Activated CD4-positive, alpha-beta T cell treated with anti-CD3 and anti-CD28 coated beads, Interleukin-10, Interleukin-2, amounts not matched to agents 100 ng/mL and 50 ng/mL, durations not matched to agents 16 hours and 8 hours (primary cell): ENCODE data around the gene PHF21B.

Experiments used
- DNase-seq: peaks from one replicate; pipeline ENCODE4 v3.0.0-alpha.2; 2020

The PHF21B gene

DNA sequence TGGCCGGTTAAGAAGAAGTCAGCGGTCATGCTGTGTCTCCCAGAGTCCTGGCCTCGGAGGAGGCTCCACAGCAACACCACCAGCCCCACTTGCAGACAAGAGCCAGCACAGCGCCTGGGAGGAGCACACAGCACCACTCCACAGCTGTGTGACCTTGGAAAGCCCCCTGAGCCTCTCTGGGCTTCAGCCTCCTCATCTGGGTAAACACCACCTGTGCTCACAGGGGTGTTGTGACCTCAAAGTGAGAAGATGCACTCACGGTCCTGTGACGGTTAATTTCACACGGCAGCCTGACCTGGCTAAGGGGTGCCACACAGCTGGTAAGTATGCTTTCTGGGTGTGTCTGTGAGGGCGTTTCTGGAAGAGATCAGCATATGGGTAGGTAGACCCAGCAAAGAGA is 54.7 kb downstream of the PHF21B start:
- no peak for DNase-seq

- DNase-seq, result no peak
Measured at GRCh38 chr22:44954149-44954548, 55.7 kb downstream of the PHF21B start.

- DNase-seq, result no peak
Measured at GRCh38 chr22:44952863-44953746, 56.7 kb downstream of the PHF21B start.

DNA sequence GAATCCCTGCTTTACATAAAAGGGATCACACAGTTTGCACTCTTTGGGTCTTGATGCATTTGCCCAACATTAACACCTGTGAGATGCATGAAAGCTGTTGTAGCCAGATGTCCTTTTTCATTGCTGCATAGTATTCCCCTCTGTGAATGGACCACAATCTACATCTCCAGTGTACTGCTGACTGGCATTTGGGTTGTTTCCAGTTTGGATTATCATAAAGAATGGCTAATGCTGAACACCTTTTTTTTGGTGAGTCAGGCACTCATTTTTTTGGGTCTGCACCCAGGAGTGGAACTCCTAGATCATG is 58.3 kb downstream of the PHF21B start:
- DNase-seq, result no peak

GRCh38 chr22:44950806-44951509 is 58.8 kb downstream of the PHF21B start:
- no peak for DNase-seq

GRCh38 chr22:44947846-44948245 is 62.0 kb downstream of the PHF21B start:
- DNase-seq, result no peak

DNA sequence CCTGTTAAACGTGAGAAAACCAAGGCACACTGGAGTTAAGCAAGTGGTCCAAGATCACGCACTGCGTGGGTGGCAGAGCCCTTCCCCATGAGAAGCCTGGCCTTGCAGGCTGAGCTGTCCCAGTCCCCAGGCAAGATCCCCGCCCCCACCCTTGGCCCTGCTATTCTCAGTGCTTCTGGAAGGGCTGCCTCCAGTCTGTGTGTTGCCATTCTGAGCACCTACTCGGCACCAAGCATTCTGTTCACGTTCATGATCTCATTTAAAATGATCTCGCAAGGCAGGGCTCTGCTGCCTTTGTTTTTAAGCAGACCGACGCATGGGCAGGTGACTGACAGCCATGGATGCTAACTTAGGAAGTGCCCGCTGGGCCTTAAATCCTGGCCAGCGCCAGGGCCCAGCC is 62.8 kb downstream of the PHF21B start:
- DNase-seq, result no peak

GRCh38 chr22:44944883-44945601 is 64.8 kb downstream of the PHF21B start:
- DNase-seq, result no peak

GRCh38 chr22:44943701-44944324 is 66.0 kb downstream of the PHF21B start:
- DNase-seq, result no peak

DNA sequence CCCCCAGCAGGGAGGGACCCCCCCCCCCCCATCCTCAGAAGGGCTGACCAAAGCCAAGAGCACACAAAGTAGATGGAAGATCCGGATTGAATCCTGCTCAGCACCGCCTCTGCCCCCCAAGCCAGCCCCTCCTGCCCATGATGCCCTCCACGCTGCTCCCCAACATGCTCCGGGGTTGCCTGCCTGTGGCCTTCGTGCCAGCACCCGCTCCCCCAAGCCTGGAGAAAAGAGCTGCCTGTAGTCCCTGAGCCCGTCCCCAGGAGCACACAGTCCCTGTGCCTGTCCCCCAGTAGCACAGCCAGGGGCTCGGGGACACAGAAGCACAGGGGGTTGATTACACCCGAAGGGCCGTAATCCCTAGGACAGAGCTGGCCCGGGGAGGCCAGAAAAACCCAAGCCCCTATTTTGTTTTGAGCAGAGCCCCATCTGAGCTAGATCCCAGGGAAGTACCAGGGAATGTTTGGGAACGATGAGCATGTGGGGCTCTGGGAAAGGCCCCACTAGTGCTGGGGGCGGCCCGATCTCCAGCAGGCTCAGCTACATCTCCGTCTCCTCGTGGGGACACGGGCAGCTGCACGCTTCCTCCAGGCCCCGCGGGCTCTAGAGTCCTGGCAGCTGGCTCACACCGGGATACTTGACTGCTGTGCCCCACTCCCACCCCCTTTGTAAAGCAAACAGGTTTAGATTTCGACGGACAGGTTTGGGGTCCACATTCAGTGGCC is 66.7 kb downstream of the PHF21B start:
- no peak for DNase-seq

- DNase-seq, result no peak
Measured at GRCh38 chr22:44942056-44942455, 67.7 kb downstream of the PHF21B start.

DNA sequence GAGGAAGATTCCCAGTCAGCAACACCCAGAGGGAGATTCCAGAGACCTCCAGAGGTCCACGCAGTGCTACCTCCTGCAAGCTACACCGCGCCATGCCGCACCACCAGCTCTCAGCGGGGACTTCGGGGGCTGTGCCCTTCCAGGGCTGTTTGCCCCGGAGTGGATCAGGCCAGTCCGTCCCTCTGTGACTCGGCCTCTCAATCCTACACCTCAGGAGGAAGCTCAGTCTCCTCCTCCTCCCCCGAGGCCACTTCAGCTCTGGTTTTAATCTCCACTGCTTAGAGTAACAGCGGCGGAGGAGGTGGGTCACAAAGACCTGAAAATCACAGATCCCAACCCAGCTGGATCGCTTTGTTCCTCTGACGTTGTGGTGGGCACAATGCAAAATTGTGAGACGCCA is 68.6 kb downstream of the PHF21B start:
- DNase-seq, result no peak

- DNase-seq, result no peak
Measured at GRCh38 chr22:44940130-44940529, 69.7 kb downstream of the PHF21B start.

GRCh38 chr22:44939451-44939850 is 70.4 kb downstream of the PHF21B start:
- DNase-seq, result no peak

- no peak for DNase-seq
Measured at GRCh38 chr22:44938886-44939285, 70.9 kb downstream of the PHF21B start.

GRCh38 chr22:44937216-44937615 is 72.6 kb downstream of the PHF21B start:
- DNase-seq, result no peak

GRCh38 chr22:44936201-44936600 is 73.6 kb downstream of the PHF21B start:
- DNase-seq, result no peak

DNA sequence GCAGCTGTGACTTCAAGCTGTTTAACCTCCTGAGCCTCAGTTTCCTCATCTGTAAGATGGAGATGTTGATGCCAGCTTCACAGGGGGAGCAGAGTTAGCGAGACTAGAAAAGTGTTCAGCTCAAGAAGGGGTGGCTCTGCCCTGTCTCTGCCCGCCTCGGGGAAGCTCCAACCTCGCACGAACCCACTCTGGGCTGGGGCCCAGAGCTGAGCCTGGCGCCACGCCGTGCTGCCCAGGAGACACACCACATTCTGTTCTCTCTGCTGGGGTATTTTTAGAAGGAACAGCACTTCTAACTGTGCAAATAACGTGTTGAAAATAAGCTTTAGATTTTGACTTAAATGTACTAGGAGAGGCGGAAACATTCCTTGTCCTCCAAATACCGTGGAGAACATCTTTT is 74.1 kb downstream of the PHF21B start:
- no peak for DNase-seq

GRCh38 chr22:44934454-44934735 is 75.4 kb downstream of the PHF21B start:
- DNase-seq, result no peak

DNA sequence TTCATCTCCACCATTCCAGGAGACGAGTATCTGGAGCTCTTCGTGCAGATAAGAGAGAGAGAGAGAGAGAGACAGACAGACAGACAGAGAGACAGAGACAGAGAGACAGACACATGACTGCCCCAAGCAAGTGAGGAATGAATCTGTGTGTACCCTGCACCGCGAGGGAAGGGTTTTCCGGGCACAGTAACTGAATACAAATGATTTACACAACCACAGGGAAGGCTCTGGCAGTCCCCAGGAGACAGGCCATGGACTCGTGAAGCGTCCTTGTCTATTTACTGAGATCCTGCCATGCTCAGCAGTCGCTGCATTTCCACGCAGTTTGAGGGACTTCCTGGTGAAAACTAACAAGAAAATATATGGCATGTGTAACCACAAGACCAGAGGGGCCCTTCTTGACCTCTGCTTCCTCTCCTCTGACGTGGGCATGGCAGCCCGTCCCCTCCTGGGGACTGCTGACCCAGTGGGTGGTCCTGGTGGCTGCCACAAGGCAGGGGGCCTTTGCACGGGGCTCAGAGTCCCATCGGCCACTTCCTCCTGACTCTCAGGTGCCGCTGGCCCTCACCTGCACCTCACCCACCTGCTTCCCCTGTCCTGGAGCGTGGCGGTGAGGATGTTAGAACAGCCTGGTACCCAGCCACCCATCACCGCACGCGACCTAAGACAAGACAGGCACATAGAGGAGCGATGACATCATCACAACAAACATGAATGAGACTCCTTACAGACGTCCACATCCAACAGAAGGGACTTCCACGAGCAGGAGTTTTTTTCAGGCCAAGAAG is 75.9 kb downstream of the PHF21B start:
- no peak for DNase-seq

GRCh38 chr22:44932493-44932892 is 77.3 kb downstream of the PHF21B start:
- no peak for DNase-seq

GRCh38 chr22:44931766-44932165 is 78.0 kb downstream of the PHF21B start:
- DNase-seq, result no peak
